K562 (cell line): Measurements from ENCODE around the gene CUL9. TPM values are rescaled to one million over a fixed set of nuclear protein-coding genes. Genes with fewer than 3 reads are reported as not detected.

Experiments used
- ATAC-seq: fragments of 200-7000 bp; cut with Tn5 transposase; 3 replicates; pipeline ENCODE4 v1.9.1; 2020; ENCODE audit warnings: moderate library complexity
- BruUV-seq: library from RNA; stranded (reverse); fragments of 400-500 nt; replicated peaks from 2 replicates; lab custom pipeline; 2021; lab: Mats Ljungman, UMichigan
- CTCF ChIA-PET: fragments of 300-600 bp; formaldehyde crosslinking; extraction: SDS; loops from one replicate; lab custom pipeline; 2021; ENCODE audit warnings: low intra/inter-chr PET ratio; lab: Yijun Ruan, JAX
- POLR2A ChIA-PET: fragments of 300-600, 350-650 bp; sonication (Branson Sonifier 250); formaldehyde crosslinking; extraction: SDS; loops from one replicate; lab custom pipeline; 2021; ENCODE audit warnings: antibody characterized with exemption, inconsistent platforms; lab: Yijun Ruan, JAX
- DNase-seq, 4 experiments: peaks; one replicate each; pipeline versions ENCODE4 v3.0.0 to v3.0.0-alpha.2; 2011 to 2018; ENCODE audit warnings: low spot score in 3 of 4, mixed read lengths in 3 of 4; ENCODE audit errors: extremely low read depth in 1 of 4
- FAIRE-seq: peaks from 2 replicates; lab custom pipeline; 2011; peaks lifted over from hg19 to GRCh38; lab: Jason Lieb, UNC
- H2AFZ ChIP-seq: 2 replicates; pipeline ENCODE4 v1.6.0; 2011; ENCODE audit warnings: low read depth, low read length, control low read depth, inconsistent platforms
- H3K27ac ChIP-seq: fragments of 200-600 bp; 3 replicates; pipeline ENCODE4 v1.8.0; 2011; ENCODE audit warnings: low read depth, mild to moderate bottlenecking, control low read depth, inconsistent platforms, low read length, moderate library complexity, mixed read lengths; ENCODE audit errors: extremely low read depth
- H3K27me3 ChIP-seq, 2 experiments: fragments of 300-600 bp in 1 of 2; 2 replicates in 1 of 2; 3 replicates in 1 of 2; pipeline versions ENCODE4 v1.6.0 to v1.8.0; 2011; ENCODE audit warnings: inconsistent platforms in 2 of 2, low read length in 2 of 2, mild to moderate bottlenecking in 1 of 2, mixed read lengths in 1 of 2, moderate library complexity in 1 of 2; ENCODE audit not compliant: control insufficient read depth in 2 of 2, insufficient read depth in 2 of 2
- H3K36me3 ChIP-seq: fragments of 300-600 bp; 3 replicates; pipeline ENCODE4 v1.8.0; 2011; ENCODE audit warnings: mild to moderate bottlenecking, low read length, inconsistent platforms; ENCODE audit not compliant: control insufficient read depth, insufficient read depth
- H3K4me1 ChIP-seq, 2 experiments: fragments of 200-600 bp in 1 of 2; replicated peaks in 1 of 2; 2 replicates in 1 of 2; 3 replicates in 1 of 2; pipeline versions ENCODE4 v1.5.1 to v1.8.0; 2011; ENCODE audit warnings: inconsistent platforms in 2 of 2, low read length in 2 of 2, mild to moderate bottlenecking in 1 of 2, mixed read lengths in 1 of 2, moderate library complexity in 1 of 2; ENCODE audit not compliant: control insufficient read depth in 2 of 2, insufficient read depth in 2 of 2
- H3K4me2 ChIP-seq: 2 replicates; pipeline ENCODE4 v1.6.1; 2011; ENCODE audit warnings: low read length, control low read depth, inconsistent platforms, mixed read lengths; ENCODE audit not compliant: insufficient read depth
- H3K4me3 ChIP-seq: fragments of 200-600 bp; sonication (generic), shearing (Covaris generic); 2 replicates; pipeline ENCODE4 v1.5.1; 2016; ENCODE audit warnings: control low read depth, inconsistent platforms
- H3K79me2 ChIP-seq: fragments of 200-600 bp; 3 replicates; pipeline ENCODE4 v1.8.0; 2011; ENCODE audit warnings: low read length, inconsistent platforms; ENCODE audit not compliant: control insufficient read depth, insufficient read depth
- H3K9ac ChIP-seq, 2 experiments: 2 replicates each; pipeline versions ENCODE4 v1.6.0 to v1.6.1; 2011; ENCODE audit warnings: low read depth in 2 of 2, low read length in 2 of 2, control low read depth in 1 of 2, inconsistent platforms in 1 of 2, mild to moderate bottlenecking in 1 of 2, mixed read lengths in 1 of 2; ENCODE audit not compliant: insufficient read depth in 1 of 2
- H3K9me1 ChIP-seq: one replicate; pipeline ENCODE4 v1.6.0; 2011; ENCODE audit warnings: inconsistent platforms, mild to moderate bottlenecking, low read length, moderate library complexity; ENCODE audit not compliant: control insufficient read depth, insufficient read depth
- H3K9me3 ChIP-seq: replicated peaks from 2 replicates; pipeline ENCODE4 v1.5.1; 2011; ENCODE audit warnings: low read depth, low read length, inconsistent platforms; ENCODE audit not compliant: control insufficient read depth, insufficient read depth
- H4K20me1 ChIP-seq: replicated peaks from 2 replicates; pipeline ENCODE4 v1.6.1; 2011; ENCODE audit warnings: low read length, inconsistent platforms, mixed read lengths; ENCODE audit not compliant: control insufficient read depth, insufficient read depth
- CHCHD3 ChIP-seq: fragments of 250-450 bp; sonication (Bioruptor Pico); IDR thresholded peaks from 2 replicates; pipeline ENCODE4 v2.1.2; 2022; ENCODE audit warnings: mild to moderate bottlenecking
- ELF2 ChIP-seq: fragments of 250-450 bp; sonication (Bioruptor Pico); IDR thresholded peaks from 2 replicates; pipeline ENCODE4 v1.5.0; 2021; ENCODE audit warnings: mild to moderate bottlenecking
- EP400 ChIP-seq: fragments of 450-650 bp; IDR thresholded peaks from 2 replicates; pipeline ENCODE4 v1.6.1; 2017; ENCODE audit warnings: antibody characterized with exemption, mild to moderate bottlenecking, moderate library complexity
- EZH2 ChIP-seq: IDR thresholded peaks from 2 replicates; pipeline ENCODE4 v1.6.1; 2012; ENCODE audit warnings: low read depth, mild to moderate bottlenecking, inconsistent platforms, low read length, borderline replicate concordance
- FOS ChIP-seq: IDR thresholded peaks from 3 replicates; pipeline ENCODE4 v1.6.1; 2011; ENCODE audit not compliant: insufficient read length; ENCODE audit errors: extremely low read depth
- JUN ChIP-seq, 2 experiments: sonication (generic) in 1 of 2; formaldehyde crosslinking in 1 of 2; IDR thresholded peaks; 2 replicates each; pipeline versions ENCODE4 v1.6.1 to v1.8.0; 2012 to 2022; ENCODE audit warnings: borderline replicate concordance in 2 of 2, mild to moderate bottlenecking in 2 of 2, improper control_type of control experiment in 1 of 2, low read depth in 1 of 2, low read length in 1 of 2, missing genetic modification reagents in 1 of 2
- MCM3 ChIP-seq: fragments of 450-650 bp; IDR thresholded peaks from 2 replicates; pipeline ENCODE4 v1.6.1; 2016
- MECOM ChIP-seq: fragments of 250-450 bp; sonication (Bioruptor Pico); IDR thresholded peaks from 2 replicates; pipeline ENCODE4 v1.8.0; 2022; ENCODE audit warnings: inconsistent platforms
- NCOA2 ChIP-seq, 2 experiments: fragments of 450-650 bp; IDR thresholded peaks; 2 replicates each; pipeline ENCODE4 v1.6.1; 2018; ENCODE audit warnings: mild to moderate bottlenecking in 2 of 2, moderate library complexity in 1 of 2; ENCODE audit not compliant: partially characterized antibody in 2 of 2
- RUNX1 ChIP-seq: sonication (generic); IDR thresholded peaks from 2 replicates; pipeline ENCODE4 v1.6.1; 2016; ENCODE audit warnings: antibody characterized with exemption, low read depth
- SMARCA4 ChIP-seq: fragments of 450-650 bp; IDR thresholded peaks from 2 replicates; pipeline ENCODE4 v1.6.1; 2016
- SRSF9 ChIP-seq: fragments of 200-400 bp; formaldehyde crosslinking; IDR thresholded peaks from 2 replicates; pipeline ENCODE4 v1.6.1; 2017; ENCODE audit warnings: low read depth, low read length, borderline replicate concordance
- STAT5A ChIP-seq: IDR thresholded peaks from 2 replicates; pipeline ENCODE4 v1.6.1; 2012; ENCODE audit warnings: low read length, inconsistent platforms, borderline replicate concordance
- TARDBP ChIP-seq: fragments of 450-650 bp; IDR thresholded peaks from 2 replicates; pipeline ENCODE4 v1.6.1; 2016
- WHSC1 ChIP-seq: IDR thresholded peaks from one replicate; pipeline ENCODE4 v1.6.1; 2012; ENCODE audit warnings: low read length, control low read depth, inconsistent platforms
- ZNF263 ChIP-seq: sonication (generic); formaldehyde crosslinking; IDR thresholded peaks from 2 replicates; pipeline ENCODE4 v1.8.0; 2022; ENCODE audit warnings: mild to moderate bottlenecking, missing genetic modification reagents, borderline replicate concordance
- ZNF41 ChIP-seq: fragments of 250-450 bp; sonication (Bioruptor Pico); conservative IDR thresholded peaks from 2 replicates; pipeline ENCODE4 v1.4.0; 2020; ENCODE audit warnings: mild to moderate bottlenecking
- ZNF511 ChIP-seq: sonication (generic); formaldehyde crosslinking; IDR thresholded peaks from 2 replicates; pipeline ENCODE4 v1.8.0; 2022; ENCODE audit warnings: mild to moderate bottlenecking, missing genetic modification reagents
- WGBS: fragments of 100-300 bp; shearing (Covaris generic); methylation state at CpG from one replicate; pipeline ENCODE4 v1.1.6; 2016; ENCODE audit warnings: low coverage, mixed read lengths; ENCODE audit not compliant: insufficient coverage; ENCODE audit errors: missing lambda C conversion rate; 5-methylcytosine and 5-hydroxymethylcytosine counted together
- in situ Hi-C: fragments of 300-500 bp; cut with MboI; formaldehyde crosslinking; loops from 4 replicates; pipeline ENCODE4 v1.15.0; 2018; ENCODE audit warnings: inconsistent platforms, mixed read lengths
- intact Hi-C: fragments of 100-400 bp; cut with micrococcal nuclease; formaldehyde crosslinking; loops from 2 replicates; pipeline ENCODE4 v1.14.2; 2022
- polyA plus RNA-seq, 8 experiments: library from polyadenylated mRNA; depleted of rRNA in 4 of 8; stranded (reverse) in 5 of 8; unstranded in 3 of 8; fragments of >200 nt; fragmentation: Nextera tagmentation in 2 of 8; fragmentation: Illumina TruSeq in 1 of 8; extraction: Ambion mirVana in 2 of 8; extraction: Trizol in 1 of 8; gene quantifications; 2 replicates each; pipeline versions ENCODE4 v1.2.1 to v1.2.3, GENCODE V29; 2011 to 2014; ENCODE audit warnings: inconsistent platforms in 1 of 8, missing spikeins in 1 of 8
- total RNA-seq, 7 experiments: library from RNA; depleted of rRNA in 6 of 7; stranded (reverse); fragments of >200 nt in 6 of 7; fragmentation: Illumina TruSeq in 2 of 7; extraction: Trizol in 2 of 7; gene quantifications; 2 replicates each; pipeline versions ENCODE4 v1.2.1 to v1.2.3, GENCODE V29; 2011 to 2021; ENCODE audit warnings: low replicate concordance in 1 of 7
- TF ChIP-seq, protein P1 (sequence below): fragments of 250-450 bp; sonication (Bioruptor Pico); IDR thresholded peaks from 2 replicates; pipeline ENCODE4 v1.8.0; 2022; ENCODE audit warnings: moderate library complexity, mild to moderate bottlenecking, inconsistent platforms
- TF ChIP-seq, protein P2 (sequence below): fragments of 450-650 bp; formaldehyde crosslinking; IDR thresholded peaks from 2 replicates; pipeline ENCODE4 v1.4.0; 2022; ENCODE audit warnings: missing genetic modification characterization

CUL9 gene
- total and polyA plus RNA-seq, 9 of the 15 experiments (the other 6 are each of a cell fraction or from before 2014, with no cell fraction given), result 0.50 to 20.7 (median 6.6) TPM

GRCh38 chr6:43243664-43244321 is 61.8 kb downstream of the CUL9 start:
- in situ Hi-C loops (no loop called here), intact Hi-C loops (no loop called here)
- FAIRE-seq (no peak), DNase-seq (no peak), ATAC-seq (no peak)
- peaks cover 3% of the 10 kb centered on the region; the same call in 1 of the 2 replicates for H3K9me3 ChIP-seq
- no peak overlapping the region for H3K27ac ChIP-seq
- no peak overlapping the region for H3K4me3 ChIP-seq
- no peak overlapping the region for H2AFZ ChIP-seq
- 12% methylated on average over 15 of the region's 37 CpGs for WGBS
- 0 out of 2 replicates have a peak, but pooled peaks cover 6% of the 10 kb centered on the region for H4K20me1 ChIP-seq
- ChIA-PET CTCF (no interaction called here), POLR2A (interaction anchor here (1.5 kb wide), 1 partner anchor 14 kb away, joined by 3 read pairs; no protein-coding TSS in a partner anchor)
- H3K9ac ChIP-seq, result no peak overlapping the region
- H3K4me1 ChIP-seq, result peaks cover 10 to 24% of the 10 kb centered on the region in 2 experiments
- H3K27me3 ChIP-seq, result peaks cover 42 to 73% of the 10 kb centered on the region in 2 experiments
- H3K36me3 ChIP-seq, result no peaks in the 10 kb centered on the region
- H3K79me2 ChIP-seq, result no peaks in the 10 kb centered on the region
- no TSS peak for BruUV-seq
- H3K4me2 ChIP-seq, result no peak overlapping the region
- H3K9me1 ChIP-seq, result no peaks in the 10 kb centered on the region
- TF ChIP-seq FOS (no peak), EZH2 (no peak), ZNF41 (CRISPR knock-in tag) (no peak), WHSC1 (no peak), TARDBP (no peak), SMARCA4 (no peak), JUN (IDR thresholded peaks at IDR 0.05; ENCODE audit: borderline replicate concordance, low read depth, low read length) (no peak), JUN (CRISPR knock-in tag; IDR thresholded peaks at IDR 0.05; ENCODE audit: borderline replicate concordance) (no peak), ZNF511 (CRISPR knock-in tag) (no peak), NCOA2 (IDR thresholded peaks at IDR 0.05; ENCODE audit: partially characterized antibody in 2 of 2) (no peak), RUNX1 (no peak), MCM3 (0 out of 2 replicates have a peak, but pooled peaks have one; percentile 41), EP400 (no peak), SRSF9 (no peak), ZNF263 (CRISPR knock-in tag) (no peak), MECOM (CRISPR knock-in tag) (no peak), CHCHD3 (CRISPR knock-in tag) (no peak), ELF2 (CRISPR knock-in tag) (no peak), STAT5A (no peak)
- TF ChIP-seq, protein P1, sequence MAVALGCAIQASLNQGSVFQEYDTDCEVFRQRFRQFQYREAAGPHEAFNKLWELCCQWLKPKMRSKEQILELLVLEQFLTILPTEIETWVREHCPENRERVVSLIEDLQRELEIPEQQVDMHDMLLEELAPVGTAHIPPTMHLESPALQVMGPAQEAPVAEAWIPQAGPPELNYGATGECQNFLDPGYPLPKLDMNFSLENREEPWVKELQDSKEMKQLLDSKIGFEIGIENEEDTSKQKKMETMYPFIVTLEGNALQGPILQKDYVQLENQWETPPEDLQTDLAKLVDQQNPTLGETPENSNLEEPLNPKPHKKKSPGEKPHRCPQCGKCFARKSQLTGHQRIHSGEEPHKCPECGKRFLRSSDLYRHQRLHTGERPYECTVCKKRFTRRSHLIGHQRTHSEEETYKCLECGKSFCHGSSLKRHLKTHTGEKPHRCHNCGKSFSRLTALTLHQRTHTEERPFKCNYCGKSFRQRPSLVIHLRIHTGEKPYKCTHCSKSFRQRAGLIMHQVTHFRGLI, result no peak
- TF ChIP-seq, protein P2, sequence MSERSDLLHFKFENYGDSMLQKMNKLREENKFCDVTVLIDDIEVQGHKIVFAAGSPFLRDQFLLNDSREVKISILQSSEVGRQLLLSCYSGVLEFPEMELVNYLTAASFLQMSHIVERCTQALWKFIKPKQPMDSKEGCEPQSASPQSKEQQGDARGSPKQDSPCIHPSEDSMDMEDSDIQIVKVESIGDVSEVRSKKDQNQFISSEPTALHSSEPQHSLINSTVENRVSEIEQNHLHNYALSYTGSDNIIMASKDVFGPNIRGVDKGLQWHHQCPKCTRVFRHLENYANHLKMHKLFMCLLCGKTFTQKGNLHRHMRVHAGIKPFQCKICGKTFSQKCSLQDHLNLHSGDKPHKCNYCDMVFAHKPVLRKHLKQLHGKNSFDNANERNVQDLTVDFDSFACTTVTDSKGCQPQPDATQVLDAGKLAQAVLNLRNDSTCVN (CRISPR knock-in tag), result 0 out of 2 replicates have a peak, but pooled peaks have one; percentile 24
